Thoracic aorta (tissue), 2 donors: ENCODE measurements around the gene TTC22. TPM values are rescaled to one million over a fixed set of nuclear protein-coding genes. Genes with fewer than 3 reads are reported as not detected.

Experiments
- ATAC-seq: fragments of 150-250 bp; one replicate; pipeline ENCODE4 v1.8.0; 2017; ENCODE audit warnings: low read depth; ENCODE audit not compliant: insufficient number of reproducible peaks, low FRiP score
- DNase-seq: peaks from one replicate; pipeline ENCODE4 v3.0.0-alpha.2; 2020; ENCODE audit warnings: low spot score
- H3K27ac ChIP-seq, 2 donors: fragments of 200-600 bp; sonication (generic); 1 replicate in 1 of 2; 2 replicates in 1 of 2; pipeline ENCODE4 v1.5.1; 2016; ENCODE audit warnings: mild to moderate bottlenecking in 2 of 2, moderate library complexity in 2 of 2
- H3K27me3 ChIP-seq: fragments of 200-600 bp; sonication (generic); replicated peaks from 2 replicates; pipeline ENCODE4 v1.6.0; 2016; ENCODE audit warnings: mild to moderate bottlenecking; ENCODE audit not compliant: insufficient read depth
- H3K36me3 ChIP-seq: fragments of 200-600 bp; sonication (generic); one replicate; pipeline ENCODE4 v1.5.1; 2016
- H3K4me1 ChIP-seq, 2 donors: fragments of 200-600 bp; sonication (generic); 1 replicate in 1 of 2; 2 replicates in 1 of 2; pipeline versions ENCODE4 v1.5.1 to v1.6.0; 2016; ENCODE audit warnings: low read depth in 2 of 2, mild to moderate bottlenecking in 1 of 2; ENCODE audit not compliant: control insufficient read depth in 1 of 2
- H3K4me3 ChIP-seq: fragments of 200-600 bp; sonication (generic); 2 replicates; pipeline ENCODE4 v1.5.1; 2016; ENCODE audit warnings: mild to moderate bottlenecking
- H3K9me3 ChIP-seq: fragments of 200-600 bp; sonication (generic); 2 replicates; pipeline ENCODE4 v1.5.1; 2016
- CTCF ChIP-seq: fragments of 200-600 bp; sonication (generic); IDR thresholded peaks from one replicate; pipeline ENCODE4 v1.5.1; 2019; ENCODE audit warnings: antibody characterized with exemption
- total RNA-seq, 2 donors: library from RNA; depleted of rRNA; stranded (reverse); fragments of >200 nt; gene quantifications; one replicate each; pipeline versions ENCODE4 v1.1.0 to v1.2.3, GENCODE V29; 2016

TTC22 gene
- total RNA-seq, 2 donors from 2014 or later, result 0.63 TPM; not detected in 1

GRCh38 chr1:54811066-54811465, 9.9 kb upstream of the TTC22 start:
- Histone ChIP-seq H3K4me1 (no peaks in the 10 kb centered on the region), H3K27ac (no peak overlapping the region), H3K9me3 (no peaks in the 10 kb centered on the region), H3K4me3 (no peak overlapping the region), H3K27me3 (no peaks in the 10 kb centered on the region), H3K36me3 (no peaks in the 10 kb centered on the region)
- TF ChIP-seq CTCF, result no peak
- ATAC-seq (no peak), DNase-seq (no peak)

GRCh38 chr1:54810153-54810942, 9.2 kb upstream of the TTC22 start:
- peak; percentile 38 for ATAC-seq
- no peak for DNase-seq
- Histone ChIP-seq H3K36me3 (no peaks in the 10 kb centered on the region), H3K27me3 (no peaks in the 10 kb centered on the region), H3K4me3 (no peak overlapping the region), H3K9me3 (no peaks in the 10 kb centered on the region), H3K4me1 (no peaks in the 10 kb centered on the region), H3K27ac (no peak overlapping the region)
- peak; percentile 68 for TF ChIP-seq CTCF

GRCh38 chr1:54809496-54810074, 8.5 kb upstream of the TTC22 start:
- Histone ChIP-seq H3K36me3 (no peaks in the 10 kb centered on the region), H3K27me3 (no peaks in the 10 kb centered on the region), H3K9me3 (no peaks in the 10 kb centered on the region), H3K27ac (no peak overlapping the region), H3K4me1 (peaks cover 0 to 3% of the 10 kb centered on the region in 2 donors), H3K4me3 (no peak overlapping the region)
- DNase-seq (no peak), ATAC-seq (no peak)
- no peak for TF ChIP-seq CTCF

GRCh38 chr1:54808443-54809207, 7.5 kb upstream of the TTC22 start:
- Histone ChIP-seq H3K27me3 (no peaks in the 10 kb centered on the region), H3K27ac (no peak overlapping the region), H3K36me3 (no peaks in the 10 kb centered on the region), H3K9me3 (no peaks in the 10 kb centered on the region), H3K4me3 (no peak overlapping the region), H3K4me1 (peaks cover 4 to 12% of the 10 kb centered on the region in 2 donors)
- DNase-seq, result no peak
- no peak for ATAC-seq
- no peak for TF ChIP-seq CTCF

GRCh38 chr1:54807756-54808155, 6.6 kb upstream of the TTC22 start:
- no peaks in the 10 kb centered on the region for H3K27me3 ChIP-seq
- no peak for ATAC-seq
- no peak for DNase-seq
- H3K36me3 ChIP-seq, result no peaks in the 10 kb centered on the region
- no peaks in the 10 kb centered on the region for H3K9me3 ChIP-seq
- no peak overlapping the region for H3K4me3 ChIP-seq
- peaks cover 4 to 13% of the 10 kb centered on the region in 2 donors for H3K4me1 ChIP-seq
- H3K27ac ChIP-seq, result no peak overlapping the region
- no peak for TF ChIP-seq CTCF
